DMS79 treated with DMSO at 0.1 percent for 48 hours (cell line): ENCODE data around the gene OR9Q2.
"Not testable (repeated sequence)": the region's sequence is repeated elsewhere in the genome, so short reads cannot be mapped to it uniquely, and the experiment has no call there.

Experiments
- DNase-seq: peaks from one replicate; lab custom pipeline; 2025; lab: John Stamatoyannopoulos, UW

The OR9Q2 gene, protein sequence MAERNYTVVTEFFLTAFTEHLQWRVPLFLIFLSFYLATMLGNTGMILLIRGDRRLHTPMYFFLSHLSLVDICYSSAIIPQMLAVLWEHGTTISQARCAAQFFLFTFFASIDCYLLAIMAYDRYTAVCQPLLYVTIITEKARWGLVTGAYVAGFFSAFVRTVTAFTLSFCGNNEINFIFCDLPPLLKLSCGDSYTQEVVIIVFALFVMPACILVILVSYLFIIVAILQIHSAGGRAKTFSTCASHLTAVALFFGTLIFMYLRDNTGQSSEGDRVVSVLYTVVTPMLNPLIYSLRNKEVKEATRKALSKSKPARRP

DNA sequence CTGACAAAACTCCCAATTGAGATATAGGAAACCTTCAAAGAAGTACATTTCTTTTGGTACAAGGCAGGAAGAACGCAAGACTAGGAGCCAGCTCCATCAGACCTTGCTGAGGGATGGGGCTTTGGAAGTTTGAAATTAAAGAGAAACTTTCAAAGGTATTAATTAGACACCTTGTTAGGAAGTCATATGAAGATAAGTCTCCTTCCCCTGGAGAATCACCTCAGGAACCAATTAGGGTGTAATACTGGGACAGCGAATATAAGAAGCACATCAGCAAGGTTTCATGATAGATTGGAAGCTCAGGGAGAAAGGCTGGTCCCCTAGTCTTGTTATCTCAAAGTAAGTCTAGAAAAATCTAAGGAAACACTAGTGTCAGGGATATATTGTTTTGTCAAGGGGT is at the start of gene OR9Q2:
Gene OR9Q2 (plus strand): TSS at position 301 of the 400 bp plus-strand sequence. CDS start 1,421 bp downstream, outside the sequence.
- no peak for DNase-seq

DNA sequence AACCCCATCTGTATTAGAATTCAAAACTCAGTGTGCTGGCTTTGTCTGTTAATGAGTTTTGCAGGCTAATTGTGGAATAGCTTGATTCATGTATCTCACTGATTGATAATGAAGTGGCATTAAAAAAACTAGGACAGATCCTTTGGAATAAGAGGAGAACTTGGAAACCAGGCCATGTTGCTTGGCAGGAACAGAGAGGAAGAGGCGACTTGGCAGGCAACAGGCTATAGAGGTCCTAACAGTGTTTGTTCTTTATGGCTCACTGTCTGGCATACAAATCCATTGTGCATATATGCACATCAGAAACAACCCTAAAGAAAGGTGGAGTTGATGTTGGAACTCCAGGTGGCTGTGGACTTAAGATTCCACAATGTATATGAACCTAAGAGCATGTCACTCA is 46.1 kb upstream of the OR9Q2 start:
- DNase-seq = no peak

DNA sequence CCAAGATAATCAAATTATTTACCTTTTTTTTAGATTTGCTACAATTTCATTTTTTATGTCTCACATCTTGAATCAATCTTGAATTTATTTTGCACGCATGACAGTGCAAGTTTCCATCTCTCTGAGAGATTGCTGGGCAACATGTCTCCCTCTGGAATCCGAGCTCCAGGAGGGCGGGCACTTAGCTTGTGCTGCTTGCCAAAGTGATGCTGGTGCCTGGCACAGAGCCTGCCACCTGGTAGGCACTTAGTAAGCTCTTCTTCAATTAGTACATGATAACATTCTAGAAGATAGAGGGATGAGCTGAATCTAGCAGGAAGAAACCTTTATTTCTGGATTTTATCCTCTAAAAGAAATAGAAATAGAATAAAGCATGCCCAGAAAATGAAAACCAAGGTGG is 36.1 kb upstream of the OR9Q2 start:
- no peak for DNase-seq

DNA sequence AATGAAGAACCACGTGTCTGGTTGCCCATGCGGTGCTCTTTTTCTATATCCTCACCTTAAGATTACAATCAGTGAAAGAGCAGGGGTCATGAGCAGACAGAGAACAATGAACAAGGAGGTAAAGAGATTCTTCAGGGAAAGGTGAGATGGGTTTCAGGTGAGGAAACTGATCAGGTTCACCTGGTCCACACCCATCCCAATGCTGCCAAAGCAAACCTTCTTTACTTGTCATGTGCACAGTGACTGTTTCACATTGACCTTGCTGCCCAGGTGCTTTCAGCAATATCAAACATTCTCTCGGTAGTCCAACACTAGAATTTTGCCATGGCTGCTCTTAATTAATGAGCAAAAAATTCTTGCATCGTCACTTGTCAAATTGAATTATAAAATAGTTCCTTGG is 24.5 kb upstream of the OR9Q2 start:
- DNase-seq = no peak

DNA sequence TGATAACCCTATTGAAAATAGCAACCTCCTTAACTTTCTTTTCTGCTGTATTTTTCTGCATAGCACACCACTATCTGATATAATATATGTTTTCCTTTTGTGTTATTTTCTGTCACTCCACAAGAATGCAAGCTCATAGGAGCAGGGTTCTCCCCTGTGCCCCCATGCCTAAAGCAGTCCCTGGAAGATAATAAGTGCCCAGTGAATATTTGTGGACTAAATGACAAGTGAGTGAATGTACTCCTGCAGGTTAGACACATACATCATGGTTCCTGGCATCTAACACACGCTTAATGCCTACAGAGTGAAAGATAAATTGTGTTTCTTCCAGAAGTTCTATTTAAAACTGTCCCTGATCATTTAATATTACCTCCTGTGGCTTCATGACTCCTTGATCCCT is 23.9 kb upstream of the OR9Q2 start:
- DNase-seq = no peak

DNA sequence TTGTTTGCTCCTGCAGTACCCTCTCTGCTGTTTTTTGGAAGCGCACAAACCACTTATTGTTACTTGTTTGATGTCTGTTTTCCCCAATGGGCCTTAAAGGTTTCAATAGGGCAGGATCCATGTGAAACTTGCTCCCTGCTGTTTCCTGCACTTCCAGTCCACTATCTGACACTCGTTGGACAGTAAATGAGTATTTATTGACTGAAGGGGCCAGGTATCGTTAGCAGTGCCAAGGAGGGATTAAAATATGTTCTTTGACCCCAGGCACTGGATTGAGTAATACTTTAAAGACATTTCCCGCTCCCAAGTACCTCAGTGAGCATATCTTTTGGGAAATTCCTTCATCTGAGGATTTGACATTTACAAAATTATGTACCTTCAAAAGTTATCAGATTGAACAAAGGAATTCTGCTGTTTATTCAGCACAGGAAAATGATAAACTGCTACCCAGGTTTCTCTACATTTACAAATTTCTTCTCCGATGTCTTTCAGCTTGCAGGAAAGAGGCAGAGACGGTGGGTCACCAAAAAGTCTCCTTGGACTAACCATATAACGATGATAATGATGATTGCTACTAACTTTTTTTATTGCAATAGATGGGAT is 23.3 kb upstream of the OR9Q2 start:
- DNase-seq = no peak

DNA sequence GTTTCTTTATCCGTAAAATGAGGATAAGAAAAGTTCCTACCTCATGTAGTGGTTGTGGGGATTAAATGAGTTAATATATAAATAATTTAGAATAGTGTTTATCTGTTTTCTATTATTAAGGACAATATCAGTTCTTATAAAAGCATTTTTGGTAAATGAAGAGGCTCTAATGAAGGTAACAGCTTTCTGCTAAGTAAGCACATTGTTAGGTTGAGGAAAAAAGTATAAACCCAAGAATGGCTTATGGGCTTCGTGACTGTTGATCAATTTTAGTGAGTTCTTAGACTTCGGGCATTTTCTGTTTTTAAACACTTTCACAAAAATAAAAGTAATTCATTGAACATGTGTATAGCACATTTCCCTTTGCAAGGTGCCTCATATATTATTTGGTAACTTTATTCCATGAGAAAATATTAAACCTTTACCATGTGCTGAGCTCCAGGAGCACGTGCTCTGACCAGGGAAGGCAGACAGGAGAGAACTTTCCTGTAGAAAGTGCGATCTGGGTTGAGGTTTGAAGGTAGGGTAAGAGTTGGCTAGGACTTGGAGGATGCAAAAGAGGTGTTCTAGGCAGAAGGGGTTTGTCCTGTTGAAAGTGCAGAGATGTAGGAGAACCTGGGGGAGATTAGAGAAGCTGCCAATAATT is 11.3 kb upstream of the OR9Q2 start:
- no peak for DNase-seq

DNA sequence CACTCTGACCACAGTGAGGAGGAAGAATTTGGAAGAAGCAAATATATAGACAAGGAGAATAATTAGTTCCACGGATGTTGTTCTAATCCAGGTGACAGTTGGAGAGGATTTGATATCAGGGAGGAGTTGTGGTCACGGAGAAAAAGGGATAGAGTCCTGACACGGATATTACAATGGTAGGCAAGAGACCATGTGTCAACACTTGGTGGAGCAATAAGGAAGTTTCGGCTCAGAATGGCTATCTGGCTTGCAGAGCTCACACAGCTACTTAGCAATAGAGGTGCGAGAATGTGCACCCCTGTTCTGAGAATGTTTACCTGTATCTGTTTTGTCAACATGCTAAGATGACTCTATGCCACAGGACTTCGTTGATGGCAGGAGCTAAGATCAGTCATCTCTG is 10.4 kb upstream of the OR9Q2 start:
- no peak for DNase-seq

DNA sequence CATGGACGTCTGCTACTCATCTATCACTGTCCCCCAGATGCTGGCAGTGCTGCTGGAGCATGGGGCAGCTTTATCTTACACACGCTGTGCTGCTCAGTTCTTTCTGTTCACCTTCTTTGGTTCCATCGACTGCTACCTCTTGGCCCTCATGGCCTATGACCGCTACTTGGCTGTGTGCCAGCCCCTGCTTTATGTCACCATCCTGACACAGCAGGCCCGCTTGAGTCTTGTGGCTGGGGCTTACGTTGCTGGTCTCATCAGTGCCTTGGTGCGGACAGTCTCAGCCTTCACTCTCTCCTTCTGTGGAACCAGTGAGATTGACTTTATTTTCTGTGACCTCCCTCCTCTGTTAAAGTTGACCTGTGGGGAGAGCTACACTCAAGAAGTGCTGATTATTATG is 9.2 kb upstream of the OR9Q2 start:
- DNase-seq = no peak

DNA sequence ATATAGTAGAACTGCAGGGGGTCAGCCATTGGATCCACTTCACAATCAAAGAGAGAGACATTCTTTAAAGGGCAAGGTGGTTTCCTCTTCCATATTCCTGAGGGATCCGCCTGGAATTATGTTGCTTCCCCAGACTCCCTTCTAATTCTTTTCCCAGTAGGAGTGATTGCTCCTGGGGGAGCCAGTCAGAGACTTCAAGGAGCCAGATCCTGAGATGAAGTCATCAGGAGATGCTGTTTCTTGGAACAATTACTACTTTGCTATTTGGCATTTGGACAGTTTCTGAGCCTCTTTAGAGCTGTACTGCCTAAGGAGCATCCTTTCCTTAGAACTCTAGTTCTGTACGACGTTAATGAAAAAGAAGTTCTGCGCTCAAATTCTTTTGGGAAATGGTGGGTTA is 1.9 kb upstream of the OR9Q2 start:
- DNase-seq = no peak

DNA sequence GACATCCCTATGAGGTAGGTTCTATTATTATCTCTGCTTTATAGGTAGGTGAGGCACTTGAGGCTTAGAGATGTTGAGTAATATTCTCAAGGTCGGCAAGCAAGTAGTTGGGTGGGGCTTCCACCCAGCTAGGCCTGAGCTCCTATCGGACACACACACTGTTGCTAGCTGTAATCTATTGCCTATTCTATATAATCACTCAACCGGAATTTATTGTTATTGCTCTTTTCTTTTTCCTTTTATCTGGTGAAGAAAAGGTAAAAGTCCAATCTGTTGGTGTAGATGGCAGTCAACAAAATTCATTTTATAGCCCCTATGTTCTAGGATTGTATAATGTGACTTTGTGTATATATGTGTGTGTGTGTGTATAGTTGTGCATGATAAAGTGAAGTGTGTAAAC is 3.4 kb downstream of the OR9Q2 start:
- DNase-seq = no peak

DNA sequence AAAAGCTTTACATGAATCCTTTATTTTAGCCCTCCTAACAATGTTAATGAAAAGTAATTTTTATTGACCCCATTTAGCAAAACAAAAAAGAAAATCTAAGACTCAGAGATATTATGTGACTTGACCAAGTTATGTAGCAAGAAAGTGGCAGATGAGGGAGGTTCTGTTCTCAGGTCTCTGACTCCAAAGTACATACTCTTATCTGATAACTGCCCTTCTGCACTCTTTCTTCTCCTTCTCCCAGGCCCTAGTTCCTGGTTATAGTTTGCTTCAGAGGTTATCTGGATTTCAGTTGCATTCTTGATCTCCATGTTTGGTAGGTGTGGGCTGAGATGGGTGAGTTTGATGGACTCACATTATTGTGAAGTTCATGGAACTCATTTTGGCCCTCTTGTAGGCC is 4.5 kb downstream of the OR9Q2 start:
- no peak for DNase-seq

DNA sequence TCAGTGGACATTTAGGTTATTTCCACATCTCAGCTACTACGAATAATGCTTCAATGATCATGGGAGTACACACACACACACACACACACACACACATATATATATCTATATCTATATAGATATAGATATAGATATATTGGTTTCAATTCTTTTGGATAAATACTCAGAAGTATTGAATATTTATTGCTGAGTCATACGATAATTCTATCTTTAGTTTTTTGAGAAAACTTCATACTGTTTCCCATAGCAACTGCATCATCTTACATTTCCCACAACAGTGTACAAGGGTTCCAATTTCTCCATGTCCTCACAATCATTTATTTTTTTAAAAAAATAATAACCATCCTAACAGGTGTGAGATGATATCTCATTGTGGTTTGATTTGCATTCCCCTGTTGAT is 7.1 kb downstream of the OR9Q2 start:
- DNase-seq = no peak

DNA sequence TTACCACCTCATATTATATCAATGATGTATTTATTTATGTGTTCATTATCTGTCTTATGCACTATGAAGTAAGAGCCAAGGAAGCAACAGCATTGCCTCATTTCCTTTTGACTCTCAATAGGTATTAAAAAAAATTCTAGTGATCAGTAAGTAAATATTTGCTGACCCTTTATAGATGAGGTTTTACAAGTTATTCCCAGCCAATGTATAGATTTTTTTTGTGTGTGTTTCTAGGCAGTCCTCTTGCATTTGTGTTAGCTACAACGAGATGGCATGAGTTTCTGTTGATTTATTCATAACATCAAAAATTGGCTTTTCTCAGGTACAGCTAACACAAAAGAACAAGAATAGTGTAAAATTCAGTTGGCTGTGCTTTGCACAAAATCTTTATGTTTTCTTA is 10.4 kb downstream of the OR9Q2 start:
- DNase-seq = no peak

DNA sequence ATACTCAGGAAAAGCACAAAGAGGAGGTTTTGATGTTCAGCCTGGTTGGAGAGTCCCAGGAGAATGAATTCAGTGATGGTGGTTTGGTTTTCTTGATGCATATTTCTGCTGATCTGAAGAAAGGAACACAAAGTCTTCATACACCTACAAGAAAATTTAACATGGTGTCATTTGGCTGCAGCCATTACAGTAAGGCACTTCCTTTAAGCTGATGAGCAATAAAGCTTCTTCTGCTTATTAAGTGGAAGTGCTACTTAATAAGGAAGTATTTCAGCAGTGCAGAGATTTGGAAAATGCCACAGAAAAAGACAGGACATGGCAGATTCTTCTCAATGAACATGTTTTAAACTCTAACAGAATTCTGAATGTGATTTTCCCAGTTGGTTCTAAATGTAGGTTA is 15.2 kb downstream of the OR9Q2 start, which contains the start of gene OR1S2:
Gene OR1S2 (minus strand): TSS at position 101 of the 400 bp plus-strand sequence. CDS start 0 bp downstream, at position 101.
- DNase-seq = no peak

DNA sequence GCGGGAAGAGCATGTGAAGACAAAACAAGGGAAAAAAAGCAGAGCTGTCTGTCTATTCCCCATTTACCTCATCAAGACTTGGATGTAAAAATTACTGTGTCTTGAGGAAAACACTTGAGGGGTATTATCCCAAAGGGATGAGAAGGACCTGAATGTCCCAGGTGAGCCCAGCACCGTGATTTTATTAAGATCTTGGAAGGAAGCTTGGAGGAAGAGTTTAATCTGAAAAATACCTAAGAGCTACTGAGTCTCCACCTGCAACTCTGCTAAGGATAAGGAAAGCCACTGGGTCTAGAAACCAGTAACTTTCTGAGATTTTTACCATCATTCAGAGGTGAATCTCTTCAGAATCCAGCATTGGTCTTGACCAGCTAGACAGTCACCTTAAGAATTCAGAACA is 23.6 kb downstream of the OR9Q2 start, which contains the start of gene OR1S1:
Gene OR1S1 (plus strand): TSS at position 301 of the 400 bp plus-strand sequence.
- DNase-seq = not testable (repeated sequence)

DNA sequence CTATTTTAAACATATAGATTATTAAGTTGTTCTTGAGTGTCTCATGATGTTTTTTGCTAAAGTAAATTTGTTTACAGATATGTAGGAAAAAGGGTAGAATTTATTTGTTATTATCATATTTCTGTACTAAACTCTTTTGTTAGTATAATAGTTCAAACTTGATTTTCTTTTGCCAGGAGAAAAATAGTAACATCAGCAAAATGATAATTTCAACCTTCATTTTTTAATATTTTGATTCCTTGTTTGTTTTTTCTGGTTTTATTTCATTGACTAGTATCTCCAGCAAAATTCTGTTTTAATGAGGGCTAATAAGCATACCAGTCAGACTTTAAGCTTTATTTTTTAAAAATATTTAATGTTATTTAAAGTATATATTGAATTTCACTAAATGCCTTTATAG is 27.6 kb downstream of the OR9Q2 start:
- DNase-seq = no peak

DNA sequence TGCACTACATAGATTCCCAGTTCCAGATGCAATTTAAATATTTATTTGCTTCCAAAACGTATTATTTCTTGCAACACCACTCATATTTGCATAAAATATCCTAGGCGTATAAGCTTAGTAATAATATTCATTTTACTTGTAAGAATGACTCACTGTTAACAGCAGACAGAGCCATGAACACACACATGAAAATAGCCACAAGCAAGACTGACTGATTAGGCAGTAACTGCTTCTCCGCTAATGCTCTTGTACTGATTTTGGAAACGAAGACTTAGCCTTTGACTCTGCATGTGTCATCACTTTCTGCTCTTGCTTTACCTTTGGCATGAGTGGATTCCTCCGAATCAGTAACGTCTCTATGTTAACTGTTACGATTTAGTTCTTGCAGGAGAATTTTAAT is 33.9 kb downstream of the OR9Q2 start:
- no peak for DNase-seq

DNA sequence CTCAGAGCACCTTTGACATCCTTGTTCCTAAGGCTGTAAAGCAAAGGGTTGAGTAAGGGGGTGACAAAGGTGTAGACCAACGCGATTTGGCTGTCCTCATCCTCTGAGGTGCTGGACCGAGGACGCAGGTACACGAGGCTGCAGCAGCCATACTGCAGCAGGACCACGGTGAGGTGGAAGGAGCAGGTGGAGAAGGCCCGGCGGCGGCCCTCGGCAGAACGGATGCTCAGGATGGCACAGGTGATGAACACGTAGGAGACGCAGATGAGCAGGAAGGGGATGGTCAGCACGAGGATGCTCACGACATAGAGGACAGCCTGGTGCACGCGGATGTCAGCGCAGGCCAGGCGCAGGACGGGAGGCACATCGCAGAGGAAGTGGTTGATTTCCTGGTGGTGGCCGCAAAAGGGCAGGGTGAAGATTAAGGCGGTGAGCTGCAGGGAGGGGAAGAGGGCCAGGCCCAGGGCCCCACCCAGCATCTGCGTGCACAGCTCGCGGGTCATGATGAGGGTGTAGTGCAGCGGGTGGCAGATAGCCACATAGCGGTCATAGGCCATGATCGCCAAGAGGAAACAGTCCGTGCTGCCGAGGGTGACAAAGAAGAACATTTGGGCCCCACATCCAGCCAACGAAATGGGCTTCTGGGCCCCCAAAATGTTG is 39.2 kb downstream of the OR9Q2 start:
- no peak for DNase-seq
